Adrenal gland (tissue), 5 donors: Measurements from ENCODE around the gene FOXP4.

Experiments used
- CTCF ChIP-seq, 6 experiments: fragments of 450-650 bp in 4 of 6; fragments of 200-600 bp in 2 of 6; sonication (generic) in 1 of 6; IDR thresholded peaks; 1 replicate in 5 of 6; 2 replicates in 1 of 6; pipeline versions ENCODE4 v1.5.1 to v1.8.0; 2016 to 2021; ENCODE audit warnings: antibody characterized with exemption in 6 of 6, mild to moderate bottlenecking in 2 of 6, moderate library complexity in 1 of 6
- POLR2A ChIP-seq, 2 donors: fragments of 450-650 bp; IDR thresholded peaks; one replicate each; pipeline ENCODE4 v1.6.1; 2017; ENCODE audit warnings: antibody characterized with exemption in 2 of 2, mild to moderate bottlenecking in 2 of 2, moderate library complexity in 1 of 2
- donor health status: DM: no; HTN: no; CAD: no.

- TF ChIP-seq CTCF (IDR thresholded peaks at IDR 0.05) = no peak
- TF ChIP-seq POLR2A (IDR thresholded peaks at IDR 0.05) = no peak
These were observed 50.0 kb downstream of the FOXP4 start for GRCh38 chr6:41596096-41596685.
